Stimulated activated naive CD8-positive, alpha-beta T cell treated with anti-CD3 and anti-CD28 coated beads, Interleukin-15, Interleukin-2, amounts not matched to agents 100 U/mL and 50 U/mL, for 24 hours (primary cell): Measurements from ENCODE around the gene POU6F1.

Experiments used
- ATAC-seq: fragments of 150-1000 bp; cut with Tn5 transposase; one replicate; pipeline ENCODE4 v1.10.0; 2021
- DNase-seq: peaks from one replicate; pipeline ENCODE4 v3.0.0; 2021

The POU6F1 gene

GRCh38 chr12:51163795-51164194 lies 54.1 kb downstream of the POU6F1 start:
- DNase-seq, result no peak
- ATAC-seq, result no peak

- no peak for DNase-seq
- ATAC-seq, result no peak
These were observed 55.6 kb downstream of the POU6F1 start for GRCh38 chr12:51162217-51162616.

DNA sequence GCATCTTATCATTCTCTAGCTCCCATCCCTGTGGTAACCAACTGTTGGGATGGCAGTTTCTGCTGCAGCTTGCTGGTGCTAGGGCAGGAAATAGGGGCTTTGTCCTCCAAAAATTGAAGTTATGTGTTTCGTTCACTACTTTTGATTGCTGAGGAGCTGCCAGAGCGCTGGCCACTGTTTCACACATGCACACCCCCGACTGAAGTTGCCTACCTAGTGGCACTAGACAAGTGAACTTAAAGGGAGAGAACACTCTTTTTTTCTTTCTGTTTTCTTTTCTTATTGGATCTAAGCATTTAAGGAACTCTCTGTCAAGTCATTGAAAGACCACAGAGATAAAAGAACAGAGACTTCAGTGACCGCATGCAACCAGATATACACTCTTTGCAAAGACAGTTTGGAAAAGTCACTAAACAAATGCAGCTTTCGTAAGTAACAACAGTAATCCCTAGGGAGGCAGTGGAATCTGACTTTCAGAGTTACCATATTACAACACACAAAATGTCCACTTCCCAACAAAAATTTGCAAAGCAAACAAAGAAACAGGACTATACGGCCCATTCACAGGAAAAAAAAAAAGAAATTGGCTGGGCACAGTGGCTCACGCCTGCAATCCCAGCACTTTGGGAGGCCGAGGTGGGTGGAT lies 56.9 kb downstream of the POU6F1 start:
- no peak for ATAC-seq

DNA sequence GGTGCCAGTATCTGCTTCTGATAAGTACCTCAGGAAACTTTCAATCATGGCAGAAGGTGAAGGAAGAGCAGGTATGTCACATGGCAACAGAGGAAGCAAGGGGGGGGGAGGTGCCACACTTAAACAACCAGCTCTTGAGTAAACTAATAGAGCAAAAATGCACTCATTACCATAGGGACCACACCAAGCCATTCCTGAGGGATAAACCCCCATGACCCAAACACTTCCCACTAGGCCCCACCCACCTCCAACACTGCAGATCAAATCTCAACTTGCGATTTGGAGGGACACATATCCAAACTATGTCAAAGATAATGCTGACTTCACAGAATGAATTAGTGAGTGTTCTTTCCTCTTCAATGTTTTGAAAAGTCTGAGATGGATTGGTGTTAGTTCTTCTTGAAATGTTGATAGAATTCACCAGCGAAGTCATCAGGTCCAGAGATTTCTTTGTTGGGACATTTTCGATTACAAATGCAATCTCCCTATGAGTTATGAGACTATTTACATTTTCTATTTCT lies 61.6 kb downstream of the POU6F1 start:
- no peak for ATAC-seq
- no peak for DNase-seq

More for the DNA sequence above, 56.9 kb downstream of the POU6F1 start:
- DNase-seq, result no peak

DNA sequence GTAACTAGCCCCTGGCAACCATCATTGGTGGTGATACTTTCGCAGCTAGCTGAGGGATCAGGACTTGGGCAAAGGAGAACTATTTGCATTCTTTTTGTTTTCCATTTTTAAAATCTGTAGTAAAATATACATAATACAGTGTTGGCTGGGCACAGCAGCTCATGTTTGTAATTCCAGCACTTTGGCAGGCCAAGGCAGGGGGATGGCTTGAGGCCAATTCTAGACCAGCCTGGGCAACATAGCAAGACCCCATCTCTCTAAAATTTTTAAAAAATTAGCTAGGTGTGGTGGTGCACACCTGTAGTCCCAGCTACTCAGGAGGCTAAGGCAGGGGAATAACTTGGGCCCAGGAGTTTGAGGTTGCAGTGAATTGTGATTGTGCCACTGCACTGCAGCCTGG lies 64.9 kb downstream of the POU6F1 start:
- ATAC-seq, result no peak
- DNase-seq, result no peak

GRCh38 chr12:51150777-51151176 lies 67.1 kb downstream of the POU6F1 start:
- ATAC-seq (no peak), DNase-seq (no peak)

DNA sequence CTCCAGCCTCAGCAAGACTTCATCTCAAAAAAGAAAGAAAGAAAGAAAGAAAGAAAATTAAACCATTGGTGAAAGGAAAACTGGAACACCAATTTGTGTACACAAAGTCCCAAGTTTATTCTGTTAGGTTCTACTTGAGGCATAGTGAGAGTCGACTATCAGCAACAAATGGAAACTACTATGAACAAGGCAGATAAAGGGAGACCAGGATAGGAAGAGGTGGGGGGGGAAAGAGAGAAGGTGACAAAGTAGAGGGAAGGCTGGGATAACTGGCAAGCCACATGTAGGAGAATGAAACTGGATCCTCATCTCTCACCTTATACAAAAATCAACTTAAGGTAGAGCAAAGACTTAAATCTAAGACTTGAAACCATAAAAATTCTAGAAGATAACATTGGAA lies 70.6 kb downstream of the POU6F1 start:
- DNase-seq, result no peak
- no peak for ATAC-seq

- DNase-seq (no peak), ATAC-seq (no peak)
These were observed 78.5 kb downstream of the POU6F1 start for GRCh38 chr12:51139292-51139844.
